Prostate gland (tissue), 2 donors: ENCODE measurements around the gene SHISA5. TPM values are rescaled to one million over a fixed set of nuclear protein-coding genes. Genes with fewer than 3 reads are reported as not detected.

Source experiments
- DNase-seq: peaks from one replicate; pipeline ENCODE4 v3.0.0-alpha.2; 2019; ENCODE audit warnings: low spot score
- H3K27ac ChIP-seq, 2 donors: fragments of 200-600 bp; sonication (generic); 2 replicates each; pipeline ENCODE4 v1.5.1; 2017 to 2019
- H3K27me3 ChIP-seq: fragments of 200-600 bp; sonication (generic); replicated peaks from 2 replicates; pipeline ENCODE4 v1.5.1; 2019; ENCODE audit not compliant: insufficient read depth
- H3K36me3 ChIP-seq, 2 donors: fragments of 200-600 bp; sonication (generic); 1 replicate in 1 of 2; 2 replicates in 1 of 2; pipeline versions ENCODE4 v1.5.1 to v1.8.1; 2017 to 2019
- H3K4me1 ChIP-seq: fragments of 200-600 bp; sonication (generic); replicated peaks from 2 replicates; pipeline ENCODE4 v1.5.1; 2019
- H3K4me3 ChIP-seq, 2 donors: fragments of 200-600 bp; sonication (generic); 2 replicates each; pipeline ENCODE4 v1.5.1; 2017 to 2019
- H3K9me3 ChIP-seq: fragments of 200-600 bp; sonication (generic); 2 replicates; pipeline ENCODE4 v1.5.1; 2017
- CTCF ChIP-seq, 4 experiments: fragments of 200-600 bp in 2 of 4; fragments of 450-650 bp in 2 of 4; sonication (generic) in 2 of 4; IDR thresholded peaks; 1 replicate in 3 of 4; 2 replicates in 1 of 4; pipeline ENCODE4 v1.5.1; 2016 to 2019; ENCODE audit warnings: antibody characterized with exemption in 4 of 4, mild to moderate bottlenecking in 2 of 4, moderate library complexity in 2 of 4
- POLR2A ChIP-seq: fragments of 450-650 bp; IDR thresholded peaks from one replicate; pipeline ENCODE4 v1.6.1; 2016; ENCODE audit warnings: antibody characterized with exemption, mild to moderate bottlenecking
- POLR2AphosphoS5 ChIP-seq: sonication (generic); formaldehyde crosslinking; IDR thresholded peaks from one replicate; pipeline ENCODE4 v1.6.1; 2017; ENCODE audit warnings: antibody characterized with exemption
- WGBS: methylation state at CpG from one replicate; pipeline ENCODE4 v1.1.5; 2018; 5-methylcytosine and 5-hydroxymethylcytosine counted together
- intact Hi-C: fragments of 100-400 bp; cut with DNase I; formaldehyde crosslinking; loops from one replicate; pipeline ENCODE4 v1.14.2; 2022
- total RNA-seq, 2 donors: library from RNA; depleted of rRNA; stranded (reverse); fragments of >200 nt; gene quantifications; one replicate each; pipeline ENCODE4 v1.1.0, GENCODE V29; 2016

SHISA5 gene
- total RNA-seq, 2 donors from 2014 or later, result 152 to 231 TPM

DNA sequence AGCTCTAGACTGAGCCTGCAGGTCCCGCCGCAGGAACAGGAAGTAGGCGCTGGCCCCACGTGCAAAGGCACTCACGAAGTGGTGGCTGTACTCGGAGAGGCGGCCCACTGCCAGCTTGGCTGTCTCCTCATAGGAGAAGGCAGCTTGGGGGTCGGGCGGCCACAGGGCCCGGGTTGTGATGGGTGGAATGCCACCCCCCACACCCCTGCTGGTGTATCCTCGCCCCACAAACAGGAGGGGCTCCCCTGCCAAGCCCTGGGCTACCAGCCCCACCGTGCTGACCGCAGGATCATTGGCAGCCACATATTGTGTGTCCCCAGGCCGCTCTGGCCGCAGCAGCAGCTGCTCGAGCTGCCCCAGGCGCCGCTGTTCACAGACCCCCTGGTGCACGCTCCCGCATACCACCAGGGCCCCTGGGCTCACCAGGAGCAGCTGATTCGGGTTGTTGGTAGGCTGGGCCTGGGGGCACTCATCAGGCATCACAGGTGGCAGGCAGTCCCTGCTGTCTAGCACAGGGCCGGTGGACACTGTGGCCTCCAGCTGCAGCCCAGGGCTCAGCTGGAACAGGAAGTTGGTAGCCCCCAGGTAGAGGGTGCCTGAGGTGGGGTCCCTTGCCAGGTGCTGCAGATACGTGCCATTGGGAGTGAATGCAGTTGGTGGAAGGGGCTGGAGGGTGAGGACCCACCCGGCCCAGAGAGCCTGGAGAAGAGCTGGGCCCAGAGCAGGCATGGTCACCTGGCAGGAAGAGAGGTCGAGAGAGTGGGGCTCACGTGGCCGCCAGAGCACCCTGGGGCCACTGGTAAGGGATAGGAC is 79.9 kb downstream of the SHISA5 start:
- H3K9me3 ChIP-seq, result no peaks in the 10 kb centered on the region
- TF ChIP-seq POLR2AphosphoS5 (no peak), CTCF (IDR thresholded peaks at IDR 0.05) (no peak), POLR2A (no peak)
- WGBS, result 78% methylated on average over 25 of the region's 27 CpGs
- no peaks in the 10 kb centered on the region for H3K36me3 ChIP-seq
- peak overlapping the region in 1 of 2 donors; percentile 96 for H3K27ac ChIP-seq
- H3K4me1 ChIP-seq, result peaks cover 31% of the 10 kb centered on the region
- no peaks in the 10 kb centered on the region for H3K27me3 ChIP-seq
- H3K4me3 ChIP-seq, result no peak overlapping the region
- no peak for DNase-seq
- intact Hi-C loops, result no loop called here

- Histone ChIP-seq H3K4me1 (peaks cover 30% of the 10 kb centered on the region), H3K27ac (no peak overlapping the region), H3K27me3 (no peaks in the 10 kb centered on the region), H3K9me3 (no peaks in the 10 kb centered on the region), H3K4me3 (no peak overlapping the region), H3K36me3 (no peaks in the 10 kb centered on the region)
- no peak for TF ChIP-seq POLR2A
- TF ChIP-seq CTCF (IDR thresholded peaks at IDR 0.05), result no peak
- no peak for TF ChIP-seq POLR2AphosphoS5
- intact Hi-C loops, result no loop called here
- no peak for DNase-seq
- 71% methylated on average over 25 of the region's 25 CpGs for WGBS
Measured at GRCh38 chr3:48423241-48423882, 80.6 kb downstream of the SHISA5 start.

- Histone ChIP-seq H3K4me1 (peaks cover 24% of the 10 kb centered on the region), H3K4me3 (no peak overlapping the region), H3K36me3 (peaks cover 0 to 7% of the 10 kb centered on the region in 2 donors), H3K27me3 (no peaks in the 10 kb centered on the region), H3K9me3 (no peaks in the 10 kb centered on the region), H3K27ac (no peak overlapping the region)
- no peak for DNase-seq
- 56% methylated on average over 8 of the region's 8 CpGs for WGBS
- intact Hi-C loops, result no loop called here
- TF ChIP-seq POLR2AphosphoS5 (no peak), CTCF (IDR thresholded peaks at IDR 0.05) (no peak), POLR2A (no peak)
Measured at GRCh38 chr3:48422681-48423080, 81.3 kb downstream of the SHISA5 start.

DNA sequence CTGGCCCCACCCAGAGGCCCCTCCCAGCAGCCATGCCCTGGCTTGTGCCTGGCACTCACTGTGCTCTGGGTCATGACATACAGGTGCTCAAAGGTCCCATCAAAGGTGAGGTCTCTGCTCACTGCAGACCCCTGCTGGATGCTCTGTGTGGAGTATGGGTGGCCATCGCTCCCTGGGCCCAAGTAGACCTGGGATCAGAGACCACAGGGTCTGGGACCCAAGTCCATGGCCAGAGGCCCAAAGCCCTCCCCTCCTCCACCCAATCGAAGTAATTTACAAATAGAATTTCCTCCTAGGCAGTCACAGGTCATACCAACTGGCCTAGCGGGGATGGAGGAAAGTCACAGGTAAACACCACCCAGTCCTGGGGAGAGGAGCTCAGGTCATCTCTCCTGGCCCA is 81.7 kb downstream of the SHISA5 start:
- intact Hi-C loops, result no loop called here
- Histone ChIP-seq H3K36me3 (peaks cover 0 to 11% of the 10 kb centered on the region in 2 donors), H3K9me3 (no peaks in the 10 kb centered on the region), H3K4me1 (peaks cover 21% of the 10 kb centered on the region), H3K27me3 (no peaks in the 10 kb centered on the region), H3K27ac (no peak overlapping the region), H3K4me3 (no peak overlapping the region)
- 96% methylated on average over 3 of the region's 3 CpGs for WGBS
- DNase-seq, result no peak
- TF ChIP-seq POLR2AphosphoS5 (no peak), POLR2A (no peak), CTCF (IDR thresholded peaks at IDR 0.05) (no peak)
